Measurements from ENCODE around the gene ARID1B.
"Not testable (repeated sequence)": the region's sequence is repeated elsewhere in the genome, so short reads cannot be mapped to it uniquely, and the experiment has no call there.

The ARID1B gene

DNA sequence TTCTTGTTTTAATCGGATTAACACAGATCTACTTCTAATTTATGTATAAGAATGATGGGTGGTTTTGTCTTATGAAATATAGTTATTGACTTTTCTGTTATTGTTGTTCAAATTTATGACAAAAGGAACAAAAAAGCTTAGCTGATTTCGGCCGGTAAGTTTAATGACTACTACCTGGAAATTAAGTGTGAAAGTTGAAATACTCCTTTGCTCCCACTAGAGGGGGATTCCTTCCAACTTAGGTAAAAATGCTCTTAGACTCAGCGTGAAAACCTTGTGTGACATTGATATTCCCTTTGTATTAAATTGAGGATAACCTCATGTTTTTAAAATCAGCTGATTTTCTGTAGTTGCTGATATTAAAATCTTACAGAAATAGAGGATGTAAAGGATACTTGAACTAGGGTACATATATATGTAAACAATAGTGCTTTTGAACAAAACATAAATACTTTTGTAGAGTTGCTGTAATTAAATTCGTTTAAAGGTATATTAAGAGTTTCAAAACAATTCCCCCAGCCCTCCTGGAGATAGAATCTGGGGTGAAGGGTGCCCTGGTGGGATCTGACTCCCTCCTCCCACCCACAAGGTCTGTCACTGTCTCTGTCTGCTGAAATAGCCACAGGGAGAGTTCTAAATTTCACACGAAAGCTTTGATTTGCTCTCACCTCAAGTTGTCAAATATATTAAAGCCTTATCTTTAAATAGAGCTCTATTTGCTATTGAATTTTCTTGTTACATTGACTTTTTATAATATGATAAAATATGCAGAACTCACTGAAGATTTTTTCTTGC lies 257.5 kb downstream of the ARID1B start:
- no peak for DNase-seq

DNA sequence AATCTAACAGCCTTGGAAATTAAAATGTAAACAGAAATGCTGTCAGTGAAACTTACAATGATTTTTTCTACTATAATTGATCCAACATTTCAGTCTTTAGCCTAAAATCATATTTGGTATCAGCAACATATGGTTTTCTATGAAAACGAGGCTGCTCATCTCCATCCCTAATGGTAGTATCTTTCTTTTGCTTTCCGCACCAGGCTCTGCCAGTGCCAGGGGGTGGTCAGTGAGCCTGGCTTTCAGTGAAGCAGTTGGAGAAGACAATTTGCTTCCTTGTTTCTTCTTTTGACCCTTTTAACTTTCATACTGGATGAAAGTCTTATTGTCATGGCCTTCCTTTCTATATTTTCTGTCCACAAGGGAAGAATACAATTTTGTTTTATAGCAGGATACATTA lies 258.4 kb downstream of the ARID1B start:
- no peak for DNase-seq

DNA sequence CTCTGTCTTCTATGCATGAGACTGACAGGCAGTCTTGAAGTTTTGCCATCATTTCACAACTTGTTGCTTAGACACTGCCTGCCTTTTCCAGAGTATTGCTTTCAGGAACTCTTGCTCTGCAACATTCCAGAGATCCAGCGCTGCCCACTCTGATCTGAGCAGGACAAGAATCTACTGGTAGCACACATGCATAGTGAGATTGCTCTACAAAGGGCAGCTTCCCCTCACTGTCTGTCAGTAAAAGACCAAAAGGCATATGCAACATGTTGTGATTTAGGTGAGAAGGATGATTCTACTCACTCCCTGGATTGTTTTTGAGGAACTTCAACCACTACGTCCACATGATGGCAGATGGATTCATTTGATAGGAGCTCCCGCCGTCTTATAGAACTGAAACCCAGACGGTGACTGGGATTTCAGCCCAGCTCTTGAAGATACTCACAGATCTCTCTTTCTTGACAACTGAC lies 259.1 kb downstream of the ARID1B start:
- DNase-seq: no peak

DNA sequence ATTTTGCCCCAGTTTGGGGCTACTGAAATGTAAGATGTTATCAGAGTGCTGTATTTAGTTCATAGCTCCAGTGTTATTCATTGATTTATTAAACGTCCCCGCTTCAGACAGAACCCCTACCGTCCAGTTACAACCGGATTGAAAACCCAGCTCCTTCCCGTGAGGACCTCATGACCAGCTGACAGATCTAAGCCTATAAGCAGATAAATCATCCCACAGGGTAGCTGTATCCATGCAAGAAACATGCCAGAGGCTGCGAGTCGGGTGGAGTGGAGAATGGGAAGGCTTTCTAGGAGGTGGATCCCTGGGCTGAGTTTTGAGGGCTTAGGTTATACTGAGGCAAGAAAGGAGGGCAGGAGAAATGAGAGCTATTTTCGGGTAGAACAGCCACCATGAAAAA lies 260.0 kb downstream of the ARID1B start:
- no peak for DNase-seq

DNA sequence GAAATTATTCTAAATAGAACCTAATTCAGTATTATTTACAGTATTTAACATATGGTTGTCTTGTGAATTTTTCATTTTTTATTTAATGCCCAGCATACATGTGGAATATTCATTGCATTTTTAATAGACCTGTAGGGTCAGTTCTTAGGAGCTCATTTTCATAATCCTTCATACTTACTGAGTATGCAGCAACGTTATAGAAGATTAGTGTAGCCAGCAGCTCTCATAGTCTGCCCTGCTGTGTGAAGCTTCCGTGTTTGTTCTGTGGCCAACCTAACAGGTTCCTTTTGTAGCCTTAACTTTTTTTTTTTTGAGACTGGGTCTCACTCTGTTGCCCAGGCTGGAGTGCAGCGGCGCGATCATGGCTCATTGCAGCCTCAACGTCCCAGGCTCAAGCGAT lies 261.4 kb downstream of the ARID1B start:
- no peak for DNase-seq

DNA sequence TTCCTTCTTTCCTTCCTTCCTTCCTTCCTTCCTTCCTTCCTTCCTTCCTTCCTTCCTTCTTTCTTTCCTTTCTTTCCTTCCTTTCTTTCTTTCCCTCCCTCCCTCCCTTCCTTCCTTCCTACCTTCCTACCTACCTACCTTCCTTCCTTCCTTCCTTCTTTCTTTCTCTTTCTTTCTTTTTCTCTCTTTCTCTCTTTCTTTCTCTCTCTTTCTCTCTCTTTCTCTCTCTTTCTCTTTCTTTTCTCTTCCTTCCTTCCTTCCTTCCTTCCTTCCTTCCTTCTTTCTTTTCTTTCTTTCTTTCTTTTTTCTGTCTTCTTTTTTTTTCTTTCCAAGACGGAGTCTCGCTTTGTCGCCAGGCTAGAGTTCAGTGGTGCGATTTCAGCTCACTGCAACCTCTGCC lies 262.5 kb downstream of the ARID1B start:
- not testable (repeated sequence) for DNase-seq

DNA sequence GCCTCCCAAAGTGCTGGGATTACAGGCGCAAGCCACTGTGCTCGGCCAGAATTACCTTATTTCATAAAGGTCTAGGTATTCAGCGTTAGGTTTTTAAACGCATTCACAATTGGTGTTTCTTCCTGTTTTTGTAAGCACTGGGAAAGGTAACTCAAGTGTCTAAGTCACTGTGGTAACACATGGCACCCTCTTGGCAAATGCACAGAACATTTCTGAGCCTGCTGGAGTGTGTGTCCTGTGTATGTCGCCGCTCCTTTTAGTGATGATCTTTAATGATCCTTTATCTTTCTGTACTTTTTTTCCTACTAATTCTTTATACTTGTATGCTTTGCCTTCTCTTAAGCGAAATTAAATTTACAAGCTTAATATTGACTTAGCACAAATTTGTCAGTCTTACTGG lies 263.0 kb downstream of the ARID1B start:
- no peak for DNase-seq

DNA sequence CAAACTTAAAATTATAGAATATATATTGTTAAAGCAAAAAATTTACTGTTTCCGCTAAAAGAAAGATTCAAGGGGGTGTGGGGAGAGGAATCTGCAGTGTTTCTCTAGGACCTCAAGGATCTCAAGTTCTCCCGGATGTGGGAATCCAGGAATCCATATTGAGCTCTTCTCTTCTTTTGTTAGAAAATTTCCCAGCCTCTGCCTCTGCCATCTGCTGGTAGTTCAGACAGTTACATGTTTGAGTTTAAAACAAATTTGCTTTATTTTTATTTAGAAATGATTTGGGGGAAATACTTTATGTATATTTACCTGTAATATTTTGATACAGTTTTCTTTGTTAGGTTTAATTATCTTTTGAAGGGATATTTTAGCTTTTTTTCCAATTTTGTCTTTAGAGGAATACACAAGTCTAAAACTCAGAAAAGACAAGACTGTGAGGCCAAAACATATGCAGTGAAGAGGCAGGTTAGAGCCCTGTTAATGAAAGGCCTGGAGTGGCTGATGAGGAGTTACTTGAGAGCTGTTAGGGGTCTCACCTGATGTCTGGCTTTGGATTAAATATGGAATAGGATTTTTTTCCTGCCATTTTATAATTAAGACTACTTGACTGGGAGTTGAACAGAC lies 268.8 kb downstream of the ARID1B start:
- DNase-seq: no peak

DNA sequence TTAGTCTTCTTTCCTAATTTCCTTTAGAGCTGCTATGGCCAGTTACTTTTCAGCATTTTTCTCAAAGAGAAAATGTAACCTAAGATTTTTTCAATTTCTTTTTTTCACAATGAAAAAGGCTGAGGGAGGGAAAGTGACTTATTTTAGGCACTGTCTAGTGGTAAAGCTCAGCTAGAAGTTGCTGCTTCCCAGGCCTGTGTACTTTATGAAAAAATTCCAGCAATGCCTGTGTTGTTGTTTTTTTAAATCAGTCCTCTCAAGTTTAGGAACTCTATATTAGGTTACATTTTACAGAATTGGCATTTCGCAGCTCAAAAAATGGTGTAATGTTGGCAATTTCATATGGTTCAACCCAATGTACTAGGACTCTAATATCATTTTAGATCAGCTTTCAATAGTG lies 269.6 kb downstream of the ARID1B start:
- no peak for DNase-seq

DNA sequence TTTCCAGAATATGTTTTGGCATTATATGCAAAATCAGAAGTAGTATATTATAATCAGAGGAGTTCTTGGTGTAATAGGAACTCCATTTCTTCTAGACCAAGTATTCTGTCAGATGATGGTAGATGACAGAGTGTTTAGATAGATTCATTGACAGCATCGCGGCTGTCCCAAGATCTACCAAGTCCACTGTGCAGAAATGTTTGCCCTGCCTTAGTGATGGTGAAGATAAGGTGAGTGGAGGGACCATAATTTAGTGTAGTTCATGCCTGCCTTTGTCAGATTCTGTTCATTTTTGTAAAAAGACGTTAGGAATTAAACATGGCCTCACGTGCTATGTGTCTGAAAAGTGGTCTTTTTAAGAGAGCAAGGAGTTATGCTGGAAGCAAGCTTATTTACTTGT lies 270.1 kb downstream of the ARID1B start:
- no peak for DNase-seq

DNA sequence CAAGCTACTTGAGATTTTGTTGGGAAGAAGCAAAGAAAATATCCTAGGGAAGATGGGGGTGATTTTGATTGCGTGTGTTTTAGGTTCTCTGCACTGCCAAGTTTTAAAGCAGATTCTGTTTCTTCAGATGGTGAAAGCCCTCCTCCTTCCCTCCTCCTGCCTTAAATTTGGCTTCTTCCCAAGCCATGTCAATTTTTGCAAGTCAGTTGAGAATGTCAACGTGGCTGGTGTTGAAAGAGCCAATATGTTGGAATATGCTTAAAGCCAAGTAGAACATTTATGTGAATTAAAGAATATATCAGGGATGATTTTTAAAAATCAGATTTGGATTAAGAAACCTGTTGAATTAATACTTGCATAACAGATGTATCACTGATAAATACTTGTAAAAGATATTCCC lies 270.8 kb downstream of the ARID1B start:
- DNase-seq: no peak

DNA sequence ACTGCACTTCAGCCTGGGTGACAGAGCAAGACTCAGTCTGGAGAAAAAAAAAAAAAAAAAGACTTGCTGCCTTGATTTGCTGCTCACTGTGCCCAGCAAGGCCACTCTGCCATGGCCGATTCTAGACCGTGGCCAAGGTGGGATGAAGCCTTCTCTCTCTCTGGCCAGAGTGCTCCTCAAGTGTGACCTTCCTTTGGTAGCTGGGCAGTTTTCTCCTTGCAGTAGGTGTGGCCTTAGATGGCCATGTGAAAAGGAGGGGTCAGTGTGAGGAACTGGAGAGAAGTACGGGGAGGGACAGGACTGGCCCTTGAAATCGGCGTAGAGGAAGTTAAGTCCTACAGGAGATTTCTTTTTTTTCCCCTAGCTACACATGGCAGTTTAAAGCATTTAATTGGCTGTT lies 272.0 kb downstream of the ARID1B start:
- DNase-seq: no peak

DNA sequence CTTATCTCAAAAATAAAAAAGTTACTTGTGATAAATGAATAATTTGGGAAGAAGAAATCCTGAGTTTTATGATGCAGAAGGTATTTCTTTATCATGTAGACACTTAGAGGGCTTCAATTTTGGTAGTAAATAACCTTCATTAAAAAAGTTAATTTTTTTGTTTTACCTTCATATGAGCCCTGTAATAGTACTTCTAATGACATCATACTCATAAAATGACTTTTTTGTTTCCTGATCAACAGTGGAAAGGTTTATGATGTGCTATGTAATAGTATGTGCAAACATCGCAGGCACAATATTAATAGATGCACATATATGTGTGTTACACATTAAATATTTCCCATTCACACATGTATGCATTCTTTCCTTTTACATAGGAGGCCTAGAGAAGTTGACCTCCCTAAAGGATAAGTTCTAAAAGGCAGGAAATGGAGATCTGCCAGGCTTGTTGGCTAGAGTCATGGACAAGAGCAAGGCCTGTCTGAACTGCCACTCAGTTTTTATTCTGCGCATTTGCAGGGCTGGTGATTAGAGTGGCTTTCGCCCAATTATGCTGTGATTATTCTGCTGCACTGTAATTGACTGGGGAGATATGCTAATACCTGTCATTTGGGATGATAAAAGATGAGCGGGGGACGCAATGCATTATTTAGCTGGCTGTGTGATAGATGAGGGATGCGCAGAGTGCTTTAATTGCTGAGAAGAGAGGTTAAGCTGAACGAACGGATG lies 273.5 kb downstream of the ARID1B start:
- DNase-seq: no peak

DNA sequence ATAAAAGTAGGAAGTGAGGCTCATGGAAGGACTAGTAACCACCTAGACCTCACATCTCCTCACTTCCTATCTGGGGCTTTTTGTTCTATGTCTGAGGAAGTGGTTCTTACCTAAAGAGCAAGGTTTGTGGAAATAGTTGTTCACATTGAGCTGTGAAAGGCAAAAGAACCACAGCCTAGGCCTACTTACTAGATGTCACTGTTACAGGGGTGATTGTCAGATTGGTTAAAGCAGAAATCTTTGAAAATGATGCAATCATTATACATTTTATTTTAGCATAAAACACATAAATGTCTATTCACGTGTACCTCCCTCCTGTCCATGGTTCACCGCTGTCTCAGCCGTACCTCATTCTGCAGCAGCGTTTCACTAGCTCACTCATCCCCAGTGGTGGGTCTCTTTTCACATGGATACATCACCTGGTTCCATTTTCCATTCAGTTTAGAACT lies 277.4 kb downstream of the ARID1B start:
- no peak for DNase-seq

DNA sequence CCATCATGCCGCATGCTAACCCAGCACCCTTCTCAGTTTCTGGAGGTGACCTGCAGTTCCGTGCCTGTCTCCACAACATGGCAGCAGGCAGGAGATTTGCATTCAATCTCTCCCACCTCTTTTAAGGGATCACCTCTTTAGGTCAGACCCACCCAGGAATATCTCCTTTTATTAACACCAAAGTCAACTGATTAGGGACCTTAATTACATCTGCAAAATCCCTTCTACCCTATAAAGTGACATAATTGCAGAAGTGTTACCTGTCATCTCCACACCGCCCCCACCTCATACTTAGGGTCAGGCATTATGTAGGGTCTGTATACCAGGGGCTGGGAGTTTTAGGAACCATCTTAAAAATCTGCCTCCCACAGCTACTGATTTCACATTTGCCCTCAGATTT lies 278.7 kb downstream of the ARID1B start:
- DNase-seq: no peak

DNA sequence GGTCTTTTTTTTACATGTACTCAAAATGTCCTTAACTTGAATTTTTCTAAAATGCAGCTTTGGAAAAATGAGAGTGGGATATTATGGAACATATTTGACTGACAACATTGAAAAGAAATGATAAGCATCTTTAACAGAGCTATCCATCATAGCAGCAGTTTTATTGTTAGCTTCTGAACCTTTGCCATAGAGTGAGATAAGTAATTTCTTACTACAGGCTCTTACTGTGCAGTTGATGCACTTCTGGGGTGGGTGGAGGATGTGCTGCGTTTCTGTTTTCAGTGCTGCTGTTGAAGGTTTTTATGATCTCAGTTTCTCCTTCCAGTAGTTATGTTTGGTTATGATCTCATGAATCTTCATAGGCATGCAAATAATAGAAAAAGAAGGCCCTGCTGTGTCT lies 279.1 kb downstream of the ARID1B start:
- no peak for DNase-seq

DNA sequence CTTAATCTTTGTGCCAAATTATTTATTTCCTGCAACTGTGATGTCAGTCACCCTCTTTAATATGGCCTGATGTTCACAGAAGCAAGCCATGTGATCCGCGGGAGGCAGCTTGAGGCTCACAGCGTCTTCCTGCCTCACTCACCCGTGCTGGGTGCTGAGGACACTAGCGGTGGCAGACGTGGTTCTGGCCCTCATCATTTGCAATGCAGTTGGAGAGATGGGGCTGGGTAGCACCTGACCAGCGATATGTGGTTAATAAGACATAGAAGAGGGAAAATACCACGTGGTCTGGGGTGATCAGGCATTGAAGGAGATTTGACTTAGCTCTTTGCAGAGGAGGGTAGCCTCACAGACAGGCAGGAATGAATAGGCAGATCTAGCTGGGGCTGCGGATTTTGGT lies 281.4 kb downstream of the ARID1B start:
- DNase-seq: no peak

DNA sequence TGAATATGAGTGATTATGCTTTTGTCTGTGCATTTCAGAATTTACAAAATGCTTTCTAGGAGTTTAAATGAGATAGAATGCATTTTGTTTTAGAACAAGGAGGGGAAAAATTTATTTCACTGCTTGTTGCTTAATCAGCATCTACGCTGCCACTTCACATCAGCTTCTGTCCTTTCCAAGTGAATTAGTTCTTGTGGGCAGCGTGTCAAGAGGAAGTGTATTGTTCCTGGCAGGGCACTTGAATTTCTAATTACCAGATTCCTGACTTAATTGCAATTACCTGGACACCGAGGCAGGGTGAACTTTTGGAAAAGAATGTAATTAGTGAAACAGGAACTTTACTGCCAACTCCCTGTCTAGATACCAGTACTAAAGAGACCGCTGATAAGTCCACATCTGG lies 282.6 kb downstream of the ARID1B start:
- DNase-seq: no peak

DNA sequence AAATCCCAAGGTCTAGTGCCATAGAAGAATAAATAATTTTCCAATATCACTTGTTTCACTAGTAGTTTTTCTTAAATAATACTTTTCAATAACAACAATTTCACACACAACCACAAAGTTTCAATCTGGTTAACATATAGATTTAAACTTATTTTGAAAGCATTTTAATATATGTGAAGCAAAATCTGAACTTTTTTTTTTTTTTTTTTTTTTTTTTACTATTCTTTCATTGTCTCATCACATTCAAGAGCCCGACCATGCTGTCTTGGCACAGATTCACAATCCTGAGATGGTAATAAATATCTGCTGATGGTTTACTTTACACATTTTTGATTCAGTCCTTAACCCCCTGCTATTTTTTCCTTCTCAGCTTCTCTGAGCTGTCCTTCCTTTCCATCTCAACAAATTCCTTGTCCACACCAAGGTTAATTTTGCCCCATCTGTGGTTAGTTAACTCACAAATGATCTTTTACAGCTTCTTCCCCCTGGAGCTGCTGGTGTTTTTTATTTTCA lies 283.3 kb downstream of the ARID1B start:
- DNase-seq: no peak

DNA sequence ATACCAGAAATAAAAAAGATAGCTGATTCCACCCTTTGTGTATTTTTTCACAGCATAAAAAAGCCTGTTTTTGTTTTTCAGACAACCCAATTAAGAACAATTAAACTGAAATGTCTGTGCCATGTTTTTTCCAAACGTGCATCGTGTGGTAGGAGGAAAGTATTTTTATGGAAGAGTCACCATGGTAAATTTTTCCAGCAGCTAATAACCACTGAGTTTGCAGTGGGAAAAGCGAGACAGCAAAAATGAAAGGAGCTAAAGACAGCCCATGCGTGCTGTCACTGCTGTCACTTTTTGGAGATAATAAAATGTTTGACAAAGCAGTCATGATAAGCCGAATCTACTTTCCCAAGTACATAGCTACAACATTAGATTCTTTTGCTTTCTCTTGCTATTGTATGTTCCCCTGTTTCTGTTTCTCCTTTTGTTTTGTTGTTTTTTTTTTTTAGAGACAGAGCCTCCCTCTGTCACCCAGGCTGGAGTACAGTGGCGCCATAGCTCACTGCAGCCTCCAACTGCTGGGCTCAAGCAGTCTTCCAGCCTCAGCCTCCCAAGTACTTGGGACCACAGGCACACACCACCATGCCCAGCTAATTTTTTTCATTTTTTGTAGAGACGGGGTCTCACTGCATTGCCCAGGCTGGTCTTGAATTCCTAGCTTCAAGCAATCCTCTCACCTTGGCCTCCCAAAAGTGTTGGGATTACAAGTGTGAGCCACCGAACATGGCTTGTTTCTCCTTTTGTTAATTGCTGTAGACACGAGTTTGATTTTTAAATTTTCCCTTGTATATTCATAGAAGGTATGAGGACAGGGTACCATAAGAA lies 284.8 kb downstream of the ARID1B start:
- no peak for DNase-seq

DNA sequence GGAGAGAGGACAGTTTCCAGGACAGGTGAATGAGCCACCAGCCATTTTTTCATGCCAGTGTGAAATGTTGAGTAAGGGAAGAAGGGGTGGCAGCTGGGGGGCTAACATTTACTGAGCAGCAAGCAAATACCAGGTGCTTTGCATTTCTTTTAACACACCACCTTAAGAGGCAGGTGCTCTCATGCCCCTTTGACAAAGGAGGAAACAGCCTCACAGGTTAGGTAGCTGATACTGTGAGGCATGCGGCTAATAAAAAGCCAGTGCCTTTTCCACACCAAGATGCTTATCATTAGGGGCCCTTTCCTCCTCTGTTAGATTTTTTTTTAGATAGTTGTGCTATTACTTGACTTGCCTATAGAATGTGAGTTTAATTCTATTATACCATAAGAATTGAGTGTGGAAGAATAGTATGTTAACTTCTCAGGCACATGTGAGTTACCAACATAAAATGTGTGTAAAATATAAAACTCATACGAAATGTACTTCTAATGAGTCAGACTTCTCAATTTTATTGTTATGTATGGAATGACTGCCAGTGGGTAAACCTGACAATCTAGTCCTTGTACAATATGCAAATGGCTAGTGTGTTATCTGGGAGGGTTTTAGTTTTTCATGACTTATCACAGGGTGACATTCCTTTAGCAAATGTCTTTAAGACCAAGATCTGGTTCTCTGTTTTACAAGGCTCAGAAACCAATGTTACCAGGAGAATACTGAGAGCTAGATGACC lies 286.2 kb downstream of the ARID1B start:
- no peak for DNase-seq

DNA sequence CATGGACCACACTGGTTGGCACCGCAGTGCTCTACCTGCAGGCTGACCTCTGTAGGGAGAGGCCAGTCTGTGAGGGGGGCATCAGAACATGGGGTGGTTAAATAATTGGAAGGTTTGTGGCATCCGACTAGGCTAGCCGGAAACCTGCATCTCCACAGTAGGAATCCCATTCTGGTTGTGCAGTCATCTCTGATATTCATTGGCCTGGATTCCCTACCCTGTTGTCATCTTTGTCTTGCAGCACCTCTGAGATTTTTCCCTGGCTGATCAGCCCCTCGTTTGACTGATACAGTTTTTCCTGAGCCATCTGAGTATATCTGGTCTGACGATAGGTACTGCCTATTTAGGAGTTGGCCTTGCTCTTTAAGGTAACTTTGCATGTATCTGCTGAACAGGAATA lies 286.7 kb downstream of the ARID1B start:
- no peak for DNase-seq
